Raji (cell line): ENCODE measurements around the gene KCNN2.

Source experiments
- POLR2A ChIP-seq: IDR thresholded peaks from 2 replicates; pipeline ENCODE4 v1.6.1; 2011; ENCODE audit warnings: low read depth, low read length, control low read depth; ENCODE audit not compliant: insufficient read depth

KCNN2 gene

DNA sequence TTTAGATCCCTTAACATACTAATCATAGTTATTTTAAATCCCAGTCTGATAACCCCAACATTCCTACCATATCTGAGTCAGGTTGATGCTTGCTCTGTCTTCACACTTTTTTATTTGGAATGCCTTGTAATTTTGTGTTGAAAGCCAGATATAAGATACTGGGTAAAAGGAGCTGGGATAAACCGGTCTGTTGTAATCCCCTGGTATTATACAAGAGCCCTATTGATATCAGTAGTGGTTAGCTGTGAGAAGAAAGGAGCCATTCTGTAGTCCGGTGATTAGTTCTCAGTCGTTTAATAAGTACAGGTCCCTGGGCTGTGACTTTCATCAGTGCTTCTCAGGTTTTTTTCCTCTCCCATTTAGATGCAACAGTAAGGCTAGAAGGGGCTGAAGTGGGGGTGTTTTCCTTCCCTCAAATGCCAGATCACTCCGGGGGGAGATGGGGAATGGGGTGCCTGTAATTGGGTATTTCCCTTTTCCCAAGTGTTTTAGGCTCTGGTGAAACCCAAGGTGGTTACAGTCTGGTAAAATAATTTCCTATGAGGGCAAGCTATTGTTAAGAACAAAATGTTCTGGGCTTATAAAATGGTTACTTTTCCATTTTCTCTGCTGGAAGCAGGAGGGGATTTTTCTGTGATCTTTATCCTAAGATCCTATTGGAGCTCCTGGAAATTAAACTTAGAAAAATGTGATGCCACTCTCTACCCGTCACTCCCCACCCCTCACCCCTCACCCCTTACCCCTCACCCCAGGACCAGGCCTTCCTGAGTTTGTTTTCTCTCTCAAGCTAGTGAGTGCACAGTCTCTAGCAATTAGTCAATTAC is 72.7 kb downstream of the KCNN2 start:
- TF ChIP-seq POLR2A = no peak

DNA sequence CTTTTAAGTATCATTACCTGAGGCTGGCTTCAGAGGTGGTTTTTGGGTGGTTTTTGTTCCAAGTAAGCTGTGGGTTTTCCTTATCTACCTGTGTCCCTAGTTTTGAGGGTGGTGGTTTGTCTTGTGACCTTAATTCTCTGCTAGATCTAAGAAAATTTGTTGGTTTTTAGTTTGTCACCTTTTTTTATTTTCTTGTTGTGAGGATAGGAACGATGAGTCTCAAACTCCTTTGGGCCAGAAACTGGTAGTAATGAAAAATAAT is 73.3 kb downstream of the KCNN2 start:
- TF ChIP-seq POLR2A = no peak

DNA sequence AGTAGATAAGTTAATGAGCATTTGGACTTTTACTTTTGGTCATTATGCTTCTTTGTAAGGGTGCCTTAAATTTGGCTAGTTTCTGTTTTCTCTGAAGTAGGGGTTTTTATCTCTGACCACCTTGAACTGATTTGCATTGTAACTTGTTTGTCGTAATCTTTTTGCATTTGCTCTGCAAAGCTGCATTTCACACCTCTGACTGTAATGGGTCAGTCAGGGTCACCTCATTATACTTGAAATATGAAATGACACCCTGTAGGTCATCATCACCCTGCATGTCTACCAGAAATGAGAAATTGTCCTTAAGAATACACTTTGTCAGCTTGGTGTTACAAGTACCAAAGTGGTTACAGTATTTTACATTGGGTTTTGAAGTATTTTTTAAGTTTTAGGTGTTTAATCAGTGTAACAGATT is 74.0 kb downstream of the KCNN2 start:
- TF ChIP-seq POLR2A = no peak

DNA sequence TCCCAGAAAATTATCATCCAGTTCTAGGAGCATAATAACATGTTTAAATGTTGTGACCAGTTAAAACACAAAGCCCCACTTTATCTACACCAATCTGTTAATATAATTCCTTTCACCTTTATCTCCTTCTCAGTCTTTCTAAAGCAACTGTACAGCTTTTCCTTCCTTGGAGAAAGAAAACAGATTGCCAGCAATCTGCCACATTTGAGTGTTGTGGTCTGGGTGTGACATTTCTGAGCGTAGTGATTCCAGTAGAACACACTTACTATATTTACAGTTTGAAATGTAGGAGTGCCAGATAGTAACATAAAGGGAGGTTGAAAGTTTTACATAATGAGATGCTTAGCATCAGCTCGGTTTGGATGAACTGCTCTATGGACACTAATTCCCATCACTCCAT is 76.1 kb downstream of the KCNN2 start:
- TF ChIP-seq POLR2A = no peak

DNA sequence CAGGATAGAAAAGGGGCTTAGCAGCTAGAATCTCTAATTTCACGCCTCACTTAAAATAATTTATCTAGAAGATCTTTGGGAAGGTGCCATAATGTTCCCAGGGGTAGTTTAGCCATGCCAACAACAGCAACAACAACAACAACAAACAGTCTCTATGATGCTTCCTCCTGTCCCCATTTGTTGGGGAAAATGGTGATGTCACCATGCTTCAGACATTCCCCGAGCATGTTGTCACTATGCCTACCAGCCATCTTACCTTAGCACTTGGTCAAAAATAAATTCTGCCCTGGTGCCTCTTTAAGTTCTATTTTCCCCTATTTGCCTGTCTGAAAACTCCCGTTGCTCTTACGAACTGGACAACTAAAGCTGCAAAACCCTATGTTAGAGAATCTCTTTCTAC is 76.6 kb downstream of the KCNN2 start:
- no peak for TF ChIP-seq POLR2A

DNA sequence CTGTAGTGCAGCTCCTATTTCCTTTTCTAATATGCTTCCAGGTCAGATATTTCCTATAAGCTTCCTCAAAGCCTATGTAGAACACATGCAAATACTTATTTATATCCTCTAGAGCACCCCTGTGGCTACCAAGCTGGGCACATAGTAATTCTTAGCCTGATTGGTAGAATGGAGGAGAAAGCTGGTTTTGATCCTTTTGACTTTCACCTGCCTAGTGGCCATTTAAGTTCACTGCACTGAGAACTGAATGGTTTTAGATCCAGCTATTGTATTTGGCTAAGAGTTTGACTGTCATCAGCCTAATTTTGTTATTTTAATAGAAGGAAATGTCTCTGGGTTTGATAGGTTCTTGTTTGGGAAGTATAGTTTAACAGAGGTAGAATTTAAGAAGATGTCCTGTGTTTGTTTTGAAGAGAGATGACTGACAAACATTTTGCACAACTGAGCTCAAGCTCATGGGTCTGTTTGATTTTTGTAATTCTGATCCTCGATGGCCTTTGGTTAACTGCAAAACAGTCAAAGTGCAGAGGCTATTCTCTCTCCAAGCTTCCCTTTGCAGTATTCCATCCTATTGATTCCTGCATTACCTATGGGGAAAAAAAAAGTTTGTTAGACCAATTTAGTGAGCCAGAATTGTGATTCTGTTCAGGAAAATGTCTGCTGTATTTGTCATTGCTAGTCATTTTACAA is 85.4 kb downstream of the KCNN2 start:
- no peak for TF ChIP-seq POLR2A

DNA sequence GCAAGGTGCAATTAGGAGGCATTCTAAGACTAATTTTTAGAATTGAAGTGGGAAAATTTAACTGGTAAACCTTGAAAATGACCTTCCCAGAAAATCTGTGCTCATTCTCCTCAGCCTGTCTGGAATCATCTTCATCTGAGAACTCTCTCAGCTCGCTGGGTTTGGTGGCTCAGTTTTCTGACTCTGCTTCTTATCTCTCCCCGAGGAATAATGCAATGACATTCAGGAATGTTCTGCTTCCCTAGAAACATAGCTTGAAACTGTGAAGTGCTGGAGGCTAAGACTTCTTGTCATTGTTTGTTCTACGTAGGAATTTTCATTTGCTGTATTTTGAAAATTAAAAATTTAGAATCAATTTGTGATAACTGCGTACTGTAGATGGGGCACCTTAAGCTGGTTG is 86.6 kb downstream of the KCNN2 start:
- TF ChIP-seq POLR2A = no peak

DNA sequence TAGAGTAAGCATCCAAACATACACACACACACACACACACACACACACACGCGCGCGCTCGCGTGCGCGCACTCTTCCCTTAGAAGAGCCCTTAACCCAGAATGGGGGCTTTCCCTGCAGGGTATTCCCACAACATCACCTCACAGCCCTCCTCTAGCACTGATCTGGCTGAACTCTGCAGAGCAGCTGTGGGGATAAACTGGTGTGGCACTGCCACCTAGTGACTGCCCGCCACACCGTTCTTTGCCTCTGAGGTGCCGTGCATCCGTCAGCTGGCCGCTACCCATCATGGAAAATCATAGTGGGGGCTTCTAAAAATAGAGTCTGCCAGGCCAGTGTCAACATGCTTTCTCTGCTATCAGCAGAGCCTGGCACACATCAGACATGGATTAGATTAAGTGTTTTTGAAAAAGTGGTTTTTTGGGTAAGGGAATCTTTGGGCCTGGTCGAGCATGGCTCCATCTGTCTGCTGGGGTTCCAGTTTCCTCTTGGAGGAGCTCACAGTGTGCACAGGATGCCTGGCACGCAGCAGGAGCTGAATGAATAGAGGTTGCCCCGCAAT is 88.1 kb downstream of the KCNN2 start:
- no peak for TF ChIP-seq POLR2A

DNA sequence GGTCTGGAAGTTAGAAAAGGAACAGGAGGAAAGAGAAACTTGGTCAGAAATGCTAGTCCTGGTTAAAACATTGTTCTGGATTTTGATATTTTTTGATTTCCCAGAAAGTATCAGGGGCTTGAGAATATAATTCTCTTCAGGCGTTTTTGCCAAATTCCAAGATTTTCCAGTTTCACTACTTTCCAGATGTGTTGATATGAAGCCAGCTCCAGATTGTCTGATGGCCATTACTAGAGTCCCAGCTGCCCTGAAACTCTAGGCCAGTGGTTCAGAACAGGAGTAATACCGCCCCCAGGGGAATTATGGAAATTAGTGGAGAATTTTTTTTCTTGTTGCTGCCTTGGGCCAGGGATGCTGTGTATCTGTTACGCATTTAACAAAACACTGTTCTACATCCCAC is 88.6 kb downstream of the KCNN2 start:
- TF ChIP-seq POLR2A = no peak

DNA sequence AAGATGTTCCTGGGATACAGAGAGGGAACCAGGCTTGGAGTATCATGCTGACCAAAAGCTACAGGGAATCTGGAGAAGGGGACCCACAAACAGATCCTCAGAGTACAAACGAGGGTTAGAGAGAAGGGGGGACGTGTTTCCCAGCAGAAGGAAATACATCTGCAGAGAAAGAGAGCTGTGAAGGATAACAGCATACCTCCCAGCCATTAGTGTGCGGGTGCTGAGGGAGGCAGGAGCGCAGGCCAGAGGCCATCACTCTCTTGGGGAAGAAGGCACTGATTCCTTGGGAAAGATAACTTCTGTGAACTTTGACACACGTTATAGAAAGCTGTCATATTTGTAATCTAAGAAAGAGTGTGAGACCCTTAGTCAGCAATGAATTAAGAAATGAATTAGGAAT is 96.9 kb downstream of the KCNN2 start:
- no peak for TF ChIP-seq POLR2A

DNA sequence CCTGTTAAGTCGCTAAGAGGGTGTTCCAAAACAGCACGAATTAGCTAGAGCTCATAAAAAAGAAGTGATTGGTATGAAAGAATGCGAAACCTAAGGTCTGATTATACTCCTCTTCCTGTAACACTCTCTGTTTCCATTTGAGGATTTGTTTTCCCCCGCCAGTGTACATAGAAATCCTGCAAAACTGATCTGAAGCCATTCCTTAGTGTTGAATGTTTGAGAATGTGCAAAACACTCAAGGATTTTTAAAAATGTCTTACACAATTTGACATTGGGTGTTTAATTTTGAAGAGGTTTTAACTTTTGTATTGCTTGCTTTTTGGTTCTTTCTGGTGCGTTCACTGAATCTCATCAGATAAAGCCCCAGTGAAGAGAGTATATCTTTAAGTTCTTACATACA is 105.3 kb downstream of the KCNN2 start:
- no peak for TF ChIP-seq POLR2A

DNA sequence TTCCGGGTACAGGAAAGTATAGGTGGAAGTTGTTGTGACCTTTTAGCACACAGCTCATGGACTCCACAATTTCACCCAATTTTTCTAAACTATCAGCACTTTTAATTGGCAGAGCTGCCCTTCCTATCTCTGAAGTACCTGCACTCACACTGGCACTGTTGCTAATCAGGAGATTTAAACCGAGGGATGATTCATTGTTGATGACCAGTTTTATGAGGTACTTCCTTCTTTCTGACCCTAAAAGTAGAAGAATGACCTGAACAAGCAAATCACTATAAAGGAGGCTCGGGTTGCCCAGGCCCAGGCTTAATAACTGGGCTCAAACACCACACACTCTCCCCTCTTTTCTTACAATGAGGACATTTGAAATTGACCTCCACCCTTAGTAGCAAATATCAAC is 105.9 kb downstream of the KCNN2 start:
- no peak for TF ChIP-seq POLR2A

DNA sequence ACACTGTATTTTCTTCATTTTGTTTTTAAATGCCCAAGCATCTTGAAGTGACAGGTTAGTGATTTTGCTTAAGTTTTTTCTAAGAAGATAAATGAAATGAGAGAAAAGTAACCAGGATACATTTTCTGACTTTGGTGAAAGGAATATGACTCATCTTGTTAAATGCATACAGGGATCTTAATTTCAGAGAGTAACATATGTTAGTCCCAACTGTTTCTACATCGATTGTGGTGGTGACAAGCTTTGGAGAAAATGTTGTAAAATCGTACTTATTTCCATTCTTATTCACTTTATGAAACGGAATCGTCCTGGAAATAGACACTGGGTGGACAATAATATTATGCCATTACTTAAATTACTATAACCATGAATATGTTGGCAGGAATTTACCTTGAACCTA is 107.5 kb downstream of the KCNN2 start:
- TF ChIP-seq POLR2A = no peak

DNA sequence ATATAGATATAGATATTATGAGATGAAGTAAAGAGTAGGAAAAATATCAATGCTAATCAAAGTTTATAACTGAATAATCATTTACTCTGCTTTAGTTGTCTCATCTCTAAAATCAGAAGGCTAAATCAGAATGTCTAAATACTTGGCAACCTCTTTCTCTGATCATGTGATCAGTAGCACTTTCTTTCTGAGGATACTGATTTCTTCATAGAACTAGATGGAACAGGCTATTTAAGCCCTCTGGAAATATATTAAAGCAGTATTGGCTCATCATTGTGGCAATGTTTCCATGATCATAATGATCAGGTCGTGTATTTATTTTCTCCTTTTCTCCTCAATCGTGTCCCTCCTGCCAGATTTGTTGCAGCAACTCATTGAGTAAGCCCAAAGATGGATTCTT is 109.7 kb downstream of the KCNN2 start:
- no peak for TF ChIP-seq POLR2A

DNA sequence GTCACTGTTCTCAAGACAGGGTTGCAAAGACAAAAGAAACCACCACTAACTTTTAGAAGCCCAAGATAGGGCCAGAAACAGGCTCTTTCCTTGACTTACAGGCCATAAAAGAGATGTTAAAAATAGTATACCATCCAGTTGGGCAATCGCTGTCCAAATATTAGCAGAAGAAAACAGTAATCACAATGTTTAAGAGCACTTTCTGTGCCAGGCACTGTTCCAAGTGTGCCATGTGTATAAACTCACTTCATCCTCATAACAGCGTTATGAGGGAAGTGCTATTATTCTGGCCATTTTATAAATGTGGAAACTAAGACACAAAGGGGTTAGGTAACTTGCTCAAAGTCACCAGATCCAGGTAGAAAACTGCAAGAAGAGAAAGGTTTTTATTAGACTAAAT is 111.7 kb downstream of the KCNN2 start:
- TF ChIP-seq POLR2A = no peak

DNA sequence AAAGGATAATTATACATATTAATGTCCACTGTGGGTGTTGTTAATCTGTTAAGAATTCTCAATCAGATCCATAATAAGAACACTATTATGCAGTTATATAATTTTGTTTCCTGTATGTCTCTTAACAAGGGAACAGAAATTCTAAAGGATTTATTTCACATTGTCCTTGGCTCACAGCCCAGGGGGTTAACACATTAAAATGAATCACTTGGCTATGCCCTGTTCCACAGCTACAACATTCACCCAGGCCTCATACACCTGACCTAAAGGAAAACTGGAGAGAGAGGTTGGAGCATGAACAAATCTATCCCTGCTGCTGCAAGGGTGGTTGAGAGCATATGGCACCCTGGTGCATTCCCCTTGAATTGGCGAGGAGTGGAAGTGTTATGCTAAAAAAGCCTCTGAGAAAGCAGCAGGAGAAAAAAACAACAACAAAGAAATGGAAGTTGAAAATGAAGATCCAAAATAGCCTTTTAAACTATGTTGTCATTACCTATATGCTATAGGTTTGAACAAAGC is 116.0 kb downstream of the KCNN2 start:
- TF ChIP-seq POLR2A = no peak
